Posterior cingulate gyrus (tissue), 11 donors: ENCODE data around the gene RAB3D.
"Not testable (repeated sequence)": the region's sequence is repeated elsewhere in the genome, so short reads cannot be mapped to it uniquely, and the experiment has no call there.

Experiments used
- DNase-seq, 10 donors: peaks; one replicate each; pipeline versions ENCODE4 v3.0.0 to v3.0.0-alpha.2; 2020 to 2021; ENCODE audit warnings: mixed read lengths in 3 of 10
- intact Hi-C: fragments of 100-400 bp; cut with DNase I; formaldehyde crosslinking; loops from one replicate; pipeline ENCODE4 v1.15.1; 2023

RAB3D gene

DNA sequence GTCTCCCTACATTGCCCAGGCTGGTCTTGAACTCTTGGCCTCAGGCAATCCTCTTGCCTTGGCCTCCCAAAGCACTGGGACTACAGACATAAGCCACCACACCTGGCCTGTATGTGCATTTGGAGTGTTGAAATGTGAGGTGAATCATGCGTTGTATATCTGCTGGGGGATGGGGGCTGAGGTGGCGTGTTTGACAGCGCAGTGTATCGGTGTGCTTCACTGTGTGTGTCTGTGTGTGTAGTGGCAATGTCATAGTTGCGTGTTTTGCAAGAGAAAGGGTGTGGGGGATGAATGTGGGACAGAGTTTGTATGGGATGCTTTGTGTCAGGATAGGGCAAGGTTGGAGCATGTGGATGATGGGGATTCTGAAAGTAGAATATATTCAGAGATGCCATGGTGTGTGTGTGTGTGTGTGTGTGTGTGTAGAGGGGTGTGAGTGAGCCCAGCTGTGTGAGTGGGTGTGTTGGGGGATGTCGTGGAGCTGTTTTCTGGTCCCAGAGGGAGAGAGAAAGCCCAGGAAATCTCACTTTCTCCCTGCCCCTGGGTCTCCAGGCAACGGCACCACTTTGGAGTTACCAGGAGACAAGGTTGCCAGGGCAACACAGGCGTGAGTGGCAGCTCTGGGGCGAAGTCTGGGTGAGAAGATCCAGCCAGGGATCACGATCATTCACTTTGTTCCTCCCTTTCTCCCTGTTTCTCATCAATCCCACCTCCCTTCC is 33.9 kb upstream of the RAB3D start:
- intact Hi-C loops: no loop called here
- peak; percentile 44 to 97 (median 79) for DNase-seq

DNA sequence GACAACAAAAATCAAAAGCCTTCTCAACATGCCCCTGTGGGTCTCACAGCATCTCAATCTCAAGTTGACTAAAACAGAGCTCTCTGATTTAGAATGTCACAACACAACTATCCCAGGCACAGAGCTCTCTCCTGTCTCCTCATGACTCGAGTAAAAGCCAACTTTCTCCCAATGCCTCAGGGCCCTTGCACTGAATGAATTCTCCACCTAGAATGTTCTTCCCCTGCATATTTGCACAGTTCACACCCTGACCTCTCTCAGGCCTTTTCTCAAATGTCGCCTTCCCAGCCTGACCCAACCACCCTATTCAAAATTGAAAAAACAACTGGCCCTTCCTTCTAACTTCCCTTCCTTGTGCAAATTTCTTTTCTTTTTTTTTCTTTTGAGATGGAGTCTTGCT is 31.3 kb upstream of the RAB3D start:
- no peak for DNase-seq
- intact Hi-C loops: no loop called here

GRCh38 chr19:11367528-11367927 is 28.1 kb upstream of the RAB3D start:
- intact Hi-C loops: no loop called here

GRCh38 chr19:11365557-11366117 is 26.2 kb upstream of the RAB3D start:
- intact Hi-C loops: no loop called here
- peak in 1 of 10 donors; percentile 88 for DNase-seq

More at GRCh38 chr19:11367528-11367927, 28.1 kb upstream of the RAB3D start:
- DNase-seq: no peak

DNA sequence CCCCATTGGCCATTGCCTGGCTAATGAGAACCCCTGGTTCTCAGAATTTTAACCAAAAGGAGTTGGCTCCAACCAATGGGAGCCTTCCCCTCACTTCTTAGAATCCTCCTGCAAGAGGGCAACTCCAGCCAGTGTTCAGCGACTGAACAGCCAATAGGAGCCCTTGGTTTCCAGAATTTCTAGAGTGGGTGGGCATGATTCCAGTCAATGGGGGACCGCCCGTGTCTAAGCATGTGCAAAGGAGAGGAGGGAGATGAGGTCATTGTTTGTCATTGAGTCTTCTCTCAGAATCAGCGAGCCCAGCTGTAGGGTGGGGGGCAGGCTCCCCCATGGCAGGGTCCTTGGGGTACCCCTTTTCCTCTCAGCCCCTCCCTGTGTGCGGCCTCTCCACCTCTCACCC is 25.5 kb upstream of the RAB3D start:
- intact Hi-C loops: no loop called here
- peak in 2 of 10 donors; percentile 31 to 48 for DNase-seq

GRCh38 chr19:11364296-11364904 is 24.9 kb upstream of the RAB3D start:
- DNase-seq: no peak
- intact Hi-C loops: no loop called here

DNA sequence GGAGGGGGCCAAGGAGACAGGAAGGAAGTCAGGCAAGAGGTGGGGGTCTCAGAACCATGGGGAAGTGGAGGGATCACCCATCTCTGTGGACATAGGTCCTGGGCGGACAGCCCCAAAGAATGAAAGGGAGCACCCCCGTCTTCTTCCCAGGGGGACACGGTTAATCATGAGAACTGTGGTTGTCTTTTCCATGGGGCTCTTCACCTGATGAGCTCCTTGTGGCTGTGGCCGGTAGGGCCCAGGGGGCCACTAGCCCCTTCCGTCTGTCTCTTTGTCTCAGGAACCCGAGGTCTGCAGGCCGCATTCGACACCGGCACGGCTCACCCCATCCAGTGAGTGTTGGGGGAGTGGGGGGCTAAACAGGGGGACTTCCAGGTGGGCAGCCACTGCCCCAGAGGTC is 24.4 kb upstream of the RAB3D start:
- DNase-seq: no peak
- intact Hi-C loops: no loop called here

DNA sequence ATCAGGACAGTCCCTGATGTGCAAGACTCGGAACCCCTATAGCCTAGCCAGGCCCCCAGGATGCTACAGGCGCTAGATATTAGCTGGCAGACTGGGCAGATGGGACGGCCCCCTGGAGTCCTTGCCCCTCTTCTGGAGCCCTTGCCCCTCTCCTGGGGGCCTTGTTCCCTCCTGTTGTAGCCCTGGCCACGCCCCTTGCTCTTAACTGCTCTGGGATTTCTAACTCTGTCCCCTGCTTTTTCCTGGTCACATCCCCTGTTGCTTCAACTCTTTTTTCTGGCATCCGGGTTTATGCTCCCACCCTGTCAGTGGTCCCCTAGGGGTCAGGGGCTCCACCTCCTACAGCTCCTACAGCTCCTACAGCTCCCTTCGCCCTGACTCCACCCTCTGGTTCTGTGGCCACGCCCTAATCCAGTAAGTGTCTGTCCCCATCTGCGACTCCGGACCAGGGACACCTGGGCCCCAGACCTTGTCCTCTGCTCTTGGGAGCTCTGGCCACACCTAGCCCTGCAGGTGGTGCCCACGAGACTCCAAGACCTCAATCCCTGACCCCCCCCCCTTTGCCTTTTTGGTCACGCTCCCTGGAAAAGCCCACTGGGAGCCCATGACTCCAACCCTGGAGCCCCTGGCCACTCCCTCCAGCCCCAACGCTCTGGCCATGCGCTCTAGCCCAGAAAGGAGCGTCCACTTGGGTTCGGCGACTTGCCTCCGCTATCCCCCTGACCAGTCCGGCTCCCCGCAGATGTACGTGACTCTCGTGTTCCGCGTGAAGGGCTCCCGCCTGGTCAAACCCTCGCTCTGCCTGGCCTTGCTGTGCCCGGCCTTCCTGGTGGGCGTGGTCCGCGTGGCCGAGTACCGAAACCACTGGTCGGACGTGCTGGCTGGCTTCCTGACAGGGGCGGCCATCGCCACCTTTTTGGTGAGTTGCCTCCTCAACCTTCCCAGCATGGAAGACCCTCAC is 22.6 kb upstream of the RAB3D start:
- intact Hi-C loops: no loop called here
- no peak for DNase-seq

- DNase-seq: no peak
- intact Hi-C loops: no loop called here
These were observed 21.7 kb upstream of the RAB3D start for GRCh38 chr19:11361037-11361770.

DNA sequence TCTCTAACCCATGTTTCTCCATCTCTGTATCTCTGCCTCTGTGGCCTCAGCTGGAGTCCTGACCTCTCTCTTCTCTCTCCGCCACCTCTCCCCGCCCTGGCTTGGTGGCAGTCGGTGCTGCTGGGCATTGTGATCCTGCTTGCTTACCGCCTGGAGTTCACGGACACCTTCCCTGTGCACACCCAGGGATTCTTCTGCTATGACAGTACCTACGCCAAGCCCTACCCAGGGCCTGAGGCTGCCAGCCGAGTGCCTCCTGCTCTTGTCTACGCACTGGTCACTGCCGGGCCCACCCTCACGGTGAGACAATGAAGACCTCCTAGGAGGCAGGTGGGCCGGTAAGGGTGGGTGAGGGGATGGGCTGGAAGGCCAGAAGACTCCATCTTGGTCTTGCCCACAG is 20.0 kb upstream of the RAB3D start:
- DNase-seq: no peak
- intact Hi-C loops: no loop called here

DNA sequence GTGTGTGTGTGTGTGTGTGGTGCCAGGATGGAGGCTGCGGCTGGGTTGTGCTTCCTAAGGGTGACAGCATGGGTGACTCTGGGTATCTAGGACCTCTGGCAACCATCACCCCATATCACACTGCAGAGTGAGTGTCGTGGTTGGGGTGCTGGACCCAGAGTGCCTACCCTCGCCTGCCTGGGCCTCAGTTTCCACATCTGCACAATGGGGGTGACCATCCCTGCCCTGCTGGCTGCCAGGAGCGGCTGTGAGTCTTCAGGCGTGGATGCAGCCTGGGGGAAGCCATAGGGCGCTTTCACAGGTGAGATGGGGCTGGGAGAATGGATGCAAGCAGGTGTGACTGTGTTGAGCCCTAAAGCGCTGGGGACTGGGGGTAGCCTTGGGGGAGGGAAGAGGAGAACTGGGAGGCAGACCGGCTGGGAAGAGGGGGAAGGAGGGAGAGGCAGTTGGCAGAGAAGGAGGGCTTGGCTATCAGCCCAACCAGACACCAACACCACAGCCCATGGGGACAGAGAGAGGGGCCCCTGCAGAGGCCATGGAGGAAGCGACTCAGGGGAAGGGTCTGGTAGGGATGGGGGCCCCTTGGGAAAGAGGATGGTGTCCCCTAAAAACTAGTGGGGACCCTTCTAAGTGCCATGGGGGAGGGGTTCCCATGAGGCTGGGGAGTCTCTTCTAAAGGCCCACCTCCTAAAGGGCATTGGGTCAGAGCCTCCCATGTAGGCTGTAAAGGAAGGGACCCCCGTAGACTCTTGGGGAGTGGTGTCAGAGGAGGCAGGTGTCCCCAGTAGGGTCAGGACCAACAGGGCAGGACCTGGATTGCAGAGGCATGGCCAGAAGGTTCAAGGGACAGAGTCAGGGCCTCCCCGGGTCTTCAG is 17.5 kb upstream of the RAB3D start:
- no peak for DNase-seq
- intact Hi-C loops: no loop called here

GRCh38 chr19:11356074-11356397 is 16.6 kb upstream of the RAB3D start:
- intact Hi-C loops: no loop called here
- no peak for DNase-seq

- peak; percentile 79 to 99 (median 93) for DNase-seq
- intact Hi-C loops: no loop called here
These were observed 16.0 kb upstream of the RAB3D start, which contains the start of gene PLPPR2 for GRCh38 chr19:11355160-11356073. Gene PLPPR2, plus strand, starts transcription at chr19:11355432. Its CDS starts 2,242 bp downstream, at chr19:11357674.

DNA sequence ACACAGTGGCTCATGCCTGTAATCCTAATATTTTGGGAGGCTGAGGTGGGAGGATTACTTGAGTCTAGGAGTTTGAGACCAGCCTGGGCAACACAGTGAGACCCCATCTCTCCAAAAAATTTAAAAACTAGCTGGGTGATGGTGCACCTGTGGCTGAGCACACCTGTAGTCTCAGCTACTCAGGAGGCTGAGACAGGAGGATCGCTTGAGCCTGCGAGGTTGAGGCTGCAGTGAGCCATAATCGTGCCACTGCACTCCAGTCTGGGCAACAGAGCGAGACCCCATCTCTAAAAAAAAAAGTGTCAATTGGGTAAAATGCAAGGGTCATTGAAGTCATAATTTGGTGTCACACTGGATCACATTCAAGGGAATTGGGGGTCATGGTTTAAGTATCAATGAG is 14.6 kb upstream of the RAB3D start:
- intact Hi-C loops, DNase-seq: not testable (repeated sequence)

DNA sequence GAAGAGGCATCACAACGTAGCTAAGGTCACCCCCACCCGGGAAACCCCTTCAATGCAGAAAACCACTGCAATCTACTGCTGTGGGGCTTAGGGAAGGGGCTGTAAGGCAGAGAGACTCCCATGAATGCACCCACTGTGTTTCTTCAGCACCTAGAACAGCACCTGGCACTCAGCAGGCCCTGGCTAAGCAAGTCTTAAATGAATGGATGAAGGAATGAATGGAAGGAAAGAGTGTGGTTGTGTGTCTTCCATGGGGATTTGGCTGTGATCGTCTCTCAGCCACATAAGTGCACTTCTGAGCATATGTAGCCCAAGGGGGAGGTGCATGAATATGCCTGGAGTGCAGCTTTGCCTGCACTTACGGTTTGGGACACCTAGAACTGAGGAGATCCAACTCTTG is 9.7 kb upstream of the RAB3D start:
- intact Hi-C loops: no loop called here
- DNase-seq: no peak

GRCh38 chr19:11347546-11348039 is 8.1 kb upstream of the RAB3D start:
- no peak for DNase-seq
- intact Hi-C loops: no loop called here

DNA sequence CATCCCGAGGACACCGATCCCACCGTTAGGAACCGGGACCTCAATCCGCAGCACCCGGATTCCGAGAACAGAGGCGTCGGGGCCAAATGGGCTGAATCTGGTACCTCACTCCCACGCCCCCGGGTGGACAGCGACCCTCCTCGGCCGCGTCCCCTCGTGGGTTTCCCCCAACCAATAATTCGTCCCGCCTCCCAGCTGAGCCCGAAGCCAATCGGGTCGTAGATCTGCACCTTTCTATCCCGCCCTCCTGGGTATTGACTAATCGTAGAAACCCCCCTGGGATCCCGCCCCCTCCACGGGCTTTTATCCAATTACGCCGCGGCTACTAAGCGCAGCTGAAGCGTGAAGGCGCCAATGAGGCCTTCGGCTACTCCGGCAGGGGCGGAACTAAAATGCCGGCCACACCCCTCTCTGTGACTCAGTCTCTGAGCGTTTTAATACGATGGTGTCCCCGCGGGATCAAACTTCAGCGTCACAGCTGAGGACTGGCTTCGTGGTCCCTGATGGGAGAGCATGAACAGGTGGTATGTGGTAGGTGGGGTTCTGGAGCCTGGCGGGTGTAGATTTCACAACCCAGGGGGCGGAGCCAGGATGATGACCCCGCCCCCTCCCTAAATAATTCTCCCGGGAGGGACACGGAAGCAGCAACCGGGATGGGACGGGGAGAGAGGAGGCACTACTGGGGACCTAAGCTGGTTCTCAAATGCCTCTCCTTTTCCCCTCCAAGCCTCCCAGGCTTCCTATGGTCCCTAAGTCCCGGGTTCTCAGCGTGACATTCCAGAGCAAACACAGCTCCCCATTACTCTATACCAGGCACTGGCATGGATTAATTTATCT is 6.9 kb upstream of the RAB3D start, which contains the start of the genes CCDC159 and TMEM205:
TSS of gene CCDC159 (plus strand) at position 416 of the 837 bp plus-strand sequence. CDS start at position 504, 88 bp downstream.
TSS of gene TMEM205 (minus strand) at position 165 of the 837 bp plus-strand sequence. CDS start 649 bp downstream, outside the sequence.
- intact Hi-C loops: no loop called here
- DNase-seq: peak; percentile 97 to 100 (median 99)
